Measurements from ENCODE around the gene ATG13.
A peak's percentile ranks its signal among the peaks of the same experiment; 100 is the strongest.

ATG13 gene

DNA sequence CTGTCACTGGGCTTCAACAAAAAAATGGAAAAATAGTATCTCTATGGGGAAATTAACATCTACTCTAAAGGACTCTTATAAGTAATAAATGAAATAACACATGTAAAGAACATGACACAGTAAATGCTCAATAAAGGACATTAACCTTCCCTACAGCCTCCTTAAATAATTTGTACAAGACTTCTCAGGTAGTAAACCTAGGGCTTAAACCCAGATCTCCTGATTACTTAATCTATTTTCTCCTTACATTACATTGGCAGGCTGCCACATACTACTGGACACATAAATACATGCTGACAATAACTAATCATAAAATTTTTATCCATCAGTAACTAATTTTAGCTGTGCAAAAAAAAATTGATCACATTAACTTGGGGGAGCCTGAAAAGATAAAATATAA, 28.4 kb upstream of the ATG13 start:
- TF ChIP-seq, protein P1, sequence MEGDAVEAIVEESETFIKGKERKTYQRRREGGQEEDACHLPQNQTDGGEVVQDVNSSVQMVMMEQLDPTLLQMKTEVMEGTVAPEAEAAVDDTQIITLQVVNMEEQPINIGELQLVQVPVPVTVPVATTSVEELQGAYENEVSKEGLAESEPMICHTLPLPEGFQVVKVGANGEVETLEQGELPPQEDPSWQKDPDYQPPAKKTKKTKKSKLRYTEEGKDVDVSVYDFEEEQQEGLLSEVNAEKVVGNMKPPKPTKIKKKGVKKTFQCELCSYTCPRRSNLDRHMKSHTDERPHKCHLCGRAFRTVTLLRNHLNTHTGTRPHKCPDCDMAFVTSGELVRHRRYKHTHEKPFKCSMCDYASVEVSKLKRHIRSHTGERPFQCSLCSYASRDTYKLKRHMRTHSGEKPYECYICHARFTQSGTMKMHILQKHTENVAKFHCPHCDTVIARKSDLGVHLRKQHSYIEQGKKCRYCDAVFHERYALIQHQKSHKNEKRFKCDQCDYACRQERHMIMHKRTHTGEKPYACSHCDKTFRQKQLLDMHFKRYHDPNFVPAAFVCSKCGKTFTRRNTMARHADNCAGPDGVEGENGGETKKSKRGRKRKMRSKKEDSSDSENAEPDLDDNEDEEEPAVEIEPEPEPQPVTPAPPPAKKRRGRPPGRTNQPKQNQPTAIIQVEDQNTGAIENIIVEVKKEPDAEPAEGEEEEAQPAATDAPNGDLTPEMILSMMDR (IDR thresholded peaks at IDR 0.05; ENCODE audit: low read depth, low read length): no peak
- H3K4me3 ChIP-seq (ENCODE audit: low read depth, low read length): no peak overlapping the region

DNA sequence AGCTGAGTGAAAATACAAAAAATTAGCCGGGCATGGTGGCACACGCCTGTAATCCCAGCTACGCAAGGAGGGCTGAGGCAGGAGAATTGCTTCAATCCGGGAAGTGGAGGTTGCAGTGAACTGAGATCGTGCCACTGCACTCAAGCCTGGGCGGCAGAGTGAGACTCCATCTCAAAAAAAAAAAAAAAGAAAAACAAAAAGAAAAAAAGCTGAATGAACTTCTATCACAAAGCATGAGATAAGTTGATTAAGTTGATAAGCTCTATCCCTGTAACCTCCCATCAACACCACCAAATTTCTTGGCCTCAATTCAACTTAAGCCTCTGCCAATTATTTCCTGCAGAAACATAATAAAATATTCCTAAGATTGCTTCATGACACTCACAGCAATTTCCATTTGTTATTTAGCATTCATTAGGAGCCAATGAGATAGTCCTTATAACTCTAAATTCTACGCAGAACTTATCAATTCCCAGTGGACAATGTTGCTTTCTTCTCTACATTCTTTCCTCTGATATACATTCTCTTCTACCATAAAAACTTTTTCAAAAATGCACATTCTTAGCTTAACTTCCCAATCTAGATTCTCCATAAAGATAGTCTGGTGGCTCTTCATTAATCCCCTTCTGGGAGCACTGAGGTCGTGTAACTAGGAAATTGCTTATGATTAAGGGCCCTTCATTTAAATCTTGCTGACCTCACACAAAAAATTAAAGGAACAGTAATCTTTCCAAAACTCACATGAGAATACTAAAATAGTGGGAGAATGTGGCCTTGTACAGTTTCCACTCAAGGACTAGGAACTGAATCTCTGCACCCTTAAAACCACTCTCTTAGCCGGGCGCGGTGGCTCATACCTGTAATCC, 26.4 kb upstream of the ATG13 start:
- TF ChIP-seq, protein P1 (IDR thresholded peaks at IDR 0.05; ENCODE audit: low read depth, low read length): no peak
- no peak overlapping the region for H3K4me3 ChIP-seq (ENCODE audit: low read depth, low read length)

DNA sequence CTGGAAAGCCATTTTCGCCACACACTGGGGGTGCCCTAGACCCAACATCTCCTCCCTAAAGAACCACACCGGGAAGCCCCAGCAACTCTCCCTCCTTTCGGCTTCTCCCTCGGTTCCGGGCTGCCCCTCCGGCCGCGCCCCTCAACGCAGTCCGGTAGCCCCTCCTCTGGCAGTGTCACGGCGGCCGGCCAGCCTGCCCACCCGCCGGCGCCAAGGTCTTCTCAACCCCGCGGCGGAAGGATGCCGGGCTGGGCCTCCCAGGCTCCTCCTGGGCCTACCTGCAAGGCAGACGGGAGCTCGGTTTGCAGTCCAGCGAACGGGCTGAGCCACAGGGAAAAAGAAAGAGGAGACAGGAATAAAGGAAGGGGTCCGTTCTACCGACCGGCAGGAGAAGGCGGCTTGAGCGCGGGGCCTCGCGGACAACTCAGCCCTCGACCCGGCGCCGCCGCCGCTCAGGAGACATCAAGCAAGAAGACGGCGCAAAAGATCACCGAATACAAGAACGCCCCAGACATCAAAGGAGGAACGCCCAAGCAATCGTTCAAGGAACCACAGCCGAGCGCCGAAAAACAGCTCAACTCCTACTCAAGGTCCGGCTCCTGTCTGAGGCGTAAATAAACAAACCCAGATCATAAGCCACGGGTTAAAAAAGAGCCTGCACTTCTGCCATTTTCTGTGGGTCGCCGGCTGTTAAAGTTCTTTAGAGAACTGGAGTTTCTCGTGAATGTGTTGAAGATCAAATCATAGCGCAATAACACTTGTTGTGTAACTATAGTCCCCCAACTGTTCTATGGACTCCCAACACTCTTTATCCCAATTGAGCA, 23.6 kb upstream of the ATG13 start, which contains the start of gene AMBRA1:
Gene AMBRA1 (minus strand): TSS at position 474 of the 824 bp plus-strand sequence. CDS start 45,643 bp downstream, outside the sequence.
- TF ChIP-seq, protein P1 (IDR thresholded peaks at IDR 0.05; ENCODE audit: low read depth, low read length): no peak
- peak within 1 kb of the TSS; percentile 96 for H3K4me3 ChIP-seq (ENCODE audit: low read depth, low read length)

DNA sequence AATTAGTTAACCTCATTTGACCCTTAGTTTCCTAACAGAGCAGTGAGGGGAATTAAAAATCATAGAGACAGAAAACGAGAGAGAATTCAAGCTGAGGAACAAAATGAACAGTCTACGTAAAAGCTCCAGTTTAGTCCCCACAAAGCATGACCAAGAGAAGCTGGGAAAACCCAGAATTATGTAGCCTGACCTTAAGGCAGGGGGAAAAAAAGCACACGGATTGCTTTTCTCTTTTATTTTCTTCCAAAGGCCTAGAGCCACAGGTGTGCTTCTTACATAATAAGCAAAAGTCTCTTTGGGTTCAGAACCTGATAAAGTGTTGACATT, 23.0 kb upstream of the ATG13 start:
- TF ChIP-seq, protein P1 (IDR thresholded peaks at IDR 0.05; ENCODE audit: low read depth, low read length): no peak
- H3K4me3 ChIP-seq (ENCODE audit: low read depth, low read length): peak overlapping the region; percentile 96

DNA sequence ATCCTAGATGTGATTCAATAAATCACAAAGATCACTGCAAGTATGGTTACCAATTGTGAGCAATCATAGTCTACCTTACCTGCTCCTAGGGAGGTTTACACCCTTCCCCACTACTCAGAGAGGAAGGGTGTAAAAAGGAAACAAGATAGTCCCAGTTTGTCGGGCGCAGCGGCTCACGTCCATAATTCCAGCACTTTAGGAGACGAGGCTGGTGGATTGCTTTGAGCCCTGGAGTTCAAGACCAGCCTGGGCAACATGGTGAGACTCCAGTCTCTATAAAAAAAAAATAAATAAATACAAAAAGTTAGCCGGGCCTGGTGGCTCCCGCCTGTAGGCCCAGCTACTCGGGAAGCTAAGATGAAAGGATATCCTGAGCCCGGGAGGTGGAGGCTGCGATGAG, 22.6 kb upstream of the ATG13 start:
- TF ChIP-seq, protein P1 (IDR thresholded peaks at IDR 0.05; ENCODE audit: low read depth, low read length): no peak
- no peak overlapping the region for H3K4me3 ChIP-seq (ENCODE audit: low read depth, low read length)

DNA sequence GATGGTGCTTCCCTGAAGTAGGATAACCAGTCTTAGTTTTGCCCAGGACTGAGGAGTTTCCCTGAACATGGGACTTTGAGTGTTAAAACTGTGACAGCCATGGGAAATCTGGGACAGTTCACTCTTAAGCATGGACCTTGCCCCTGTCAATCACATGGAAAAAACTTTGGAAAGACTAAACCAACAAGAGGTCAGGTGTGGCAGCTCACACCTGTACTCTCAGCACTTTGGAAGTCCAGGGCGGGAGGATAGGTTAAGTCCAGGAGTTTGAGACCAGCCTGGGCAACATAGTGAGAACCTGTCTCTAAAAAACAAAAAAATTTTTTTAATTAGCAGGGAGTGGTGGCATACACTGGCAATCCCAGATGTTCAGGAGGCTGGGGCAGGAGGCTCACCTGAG, 20.2 kb upstream of the ATG13 start:
- TF ChIP-seq, protein P1 (IDR thresholded peaks at IDR 0.05; ENCODE audit: low read depth, low read length): no peak
- H3K4me3 ChIP-seq (ENCODE audit: low read depth, low read length): no peak overlapping the region

Data from WI38 (cell line).